Kidney epithelial cell (primary cell): ENCODE results near the gene ECM2. TPM values are rescaled to one million over a fixed set of nuclear protein-coding genes. Genes with fewer than 3 reads are reported as not detected.

Experiments used
- DNase-seq: peaks from one replicate; pipeline ENCODE4 v3.0.0-alpha.2; 2010; ENCODE audit warnings: low read depth
- H3K27me3 ChIP-seq: 2 replicates; pipeline ENCODE4 v1.6.0; 2011; ENCODE audit warnings: low read length; ENCODE audit not compliant: control insufficient read depth, insufficient read depth
- H3K36me3 ChIP-seq: 2 replicates; pipeline ENCODE4 v1.5.1; 2011; ENCODE audit warnings: low read length; ENCODE audit not compliant: control insufficient read depth, insufficient read depth
- H3K4me3 ChIP-seq: 2 replicates; pipeline ENCODE4 v1.5.1; 2011; ENCODE audit warnings: low read depth, mild to moderate bottlenecking, control low read depth, low read length
- total RNA-seq: library from RNA; depleted of rRNA; stranded (reverse); fragments of >200 nt; gene quantifications from 2 replicates; pipeline ENCODE4 v1.2.3, GENCODE V29; 2015
- TF ChIP-seq, protein P1 (sequence below): IDR thresholded peaks from 2 replicates; pipeline ENCODE4 v1.5.1; 2011; ENCODE audit warnings: mild to moderate bottlenecking, moderate library complexity, low read length, control low read depth, inconsistent platforms; ENCODE audit not compliant: insufficient read depth, poor library complexity, severe bottlenecking

The ECM2 gene
- total RNA-seq, 1 donor from 2014 or later, result not detected

- DNase-seq, result no peak
Observed at GRCh38 chr9:92563116-92564100, 27.6 kb upstream of the ECM2 start.

GRCh38 chr9:92562461-92562967 lies 26.7 kb upstream of the ECM2 start:
- TF ChIP-seq, protein P1, sequence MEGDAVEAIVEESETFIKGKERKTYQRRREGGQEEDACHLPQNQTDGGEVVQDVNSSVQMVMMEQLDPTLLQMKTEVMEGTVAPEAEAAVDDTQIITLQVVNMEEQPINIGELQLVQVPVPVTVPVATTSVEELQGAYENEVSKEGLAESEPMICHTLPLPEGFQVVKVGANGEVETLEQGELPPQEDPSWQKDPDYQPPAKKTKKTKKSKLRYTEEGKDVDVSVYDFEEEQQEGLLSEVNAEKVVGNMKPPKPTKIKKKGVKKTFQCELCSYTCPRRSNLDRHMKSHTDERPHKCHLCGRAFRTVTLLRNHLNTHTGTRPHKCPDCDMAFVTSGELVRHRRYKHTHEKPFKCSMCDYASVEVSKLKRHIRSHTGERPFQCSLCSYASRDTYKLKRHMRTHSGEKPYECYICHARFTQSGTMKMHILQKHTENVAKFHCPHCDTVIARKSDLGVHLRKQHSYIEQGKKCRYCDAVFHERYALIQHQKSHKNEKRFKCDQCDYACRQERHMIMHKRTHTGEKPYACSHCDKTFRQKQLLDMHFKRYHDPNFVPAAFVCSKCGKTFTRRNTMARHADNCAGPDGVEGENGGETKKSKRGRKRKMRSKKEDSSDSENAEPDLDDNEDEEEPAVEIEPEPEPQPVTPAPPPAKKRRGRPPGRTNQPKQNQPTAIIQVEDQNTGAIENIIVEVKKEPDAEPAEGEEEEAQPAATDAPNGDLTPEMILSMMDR, result no peak
- DNase-seq, result no peak
- Histone ChIP-seq H3K27me3 (no peaks in the 10 kb centered on the region), H3K36me3 (no peaks in the 10 kb centered on the region), H3K4me3 (no peak overlapping the region)

More at GRCh38 chr9:92563116-92564100, 27.6 kb upstream of the ECM2 start:
- Histone ChIP-seq H3K4me3 (no peak overlapping the region), H3K27me3 (no peaks in the 10 kb centered on the region), H3K36me3 (no peaks in the 10 kb centered on the region)
- TF ChIP-seq, protein P1, result no peak

DNA sequence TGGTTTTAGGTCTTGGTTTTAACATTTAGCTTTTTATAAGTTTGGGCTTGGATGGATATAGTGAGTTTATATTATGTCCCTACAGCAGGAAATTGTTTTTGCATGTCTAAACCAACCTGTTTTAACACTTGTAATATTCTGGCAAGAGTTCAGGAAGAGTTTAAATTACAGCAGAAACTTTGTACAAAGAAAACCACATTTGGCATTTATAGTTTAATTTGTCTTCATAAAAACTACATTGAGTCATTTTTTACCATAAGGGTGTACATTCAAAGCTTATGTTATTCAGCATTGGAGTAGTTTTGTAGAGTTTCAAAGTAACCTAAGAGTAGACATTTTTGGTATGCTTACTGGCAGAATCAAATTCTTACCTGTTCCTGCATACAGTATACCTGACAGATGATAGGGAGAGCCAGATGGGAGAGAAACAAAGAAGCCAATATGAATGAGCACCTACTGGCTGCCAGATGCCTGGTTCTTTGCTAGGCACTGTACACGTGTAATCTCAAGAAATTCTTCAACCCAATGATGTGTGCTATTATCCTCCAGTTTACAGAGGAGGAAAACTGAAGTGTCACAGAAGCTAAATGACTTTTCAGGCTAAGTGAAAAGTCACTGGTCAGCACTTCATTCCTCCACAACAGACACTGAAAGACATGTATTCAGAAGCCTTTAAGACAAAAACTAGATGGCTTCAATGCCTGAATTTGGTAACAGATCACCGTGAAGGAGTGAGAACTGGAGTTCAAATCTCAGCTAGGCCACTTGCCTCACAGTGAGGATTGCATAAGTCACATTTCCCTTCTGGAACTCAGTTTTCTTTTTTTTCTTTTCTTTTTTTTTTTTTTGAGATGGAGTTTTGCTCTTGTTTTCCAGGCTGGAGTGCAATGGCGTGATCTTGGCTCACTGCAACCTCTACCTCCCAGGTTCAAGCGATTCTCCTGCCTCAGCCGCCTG lies 25.9 kb upstream of the ECM2 start:
- TF ChIP-seq, protein P1, result no peak
- Histone ChIP-seq H3K36me3 (no peaks in the 10 kb centered on the region), H3K4me3 (no peak overlapping the region), H3K27me3 (no peaks in the 10 kb centered on the region)
- DNase-seq, result no peak

DNA sequence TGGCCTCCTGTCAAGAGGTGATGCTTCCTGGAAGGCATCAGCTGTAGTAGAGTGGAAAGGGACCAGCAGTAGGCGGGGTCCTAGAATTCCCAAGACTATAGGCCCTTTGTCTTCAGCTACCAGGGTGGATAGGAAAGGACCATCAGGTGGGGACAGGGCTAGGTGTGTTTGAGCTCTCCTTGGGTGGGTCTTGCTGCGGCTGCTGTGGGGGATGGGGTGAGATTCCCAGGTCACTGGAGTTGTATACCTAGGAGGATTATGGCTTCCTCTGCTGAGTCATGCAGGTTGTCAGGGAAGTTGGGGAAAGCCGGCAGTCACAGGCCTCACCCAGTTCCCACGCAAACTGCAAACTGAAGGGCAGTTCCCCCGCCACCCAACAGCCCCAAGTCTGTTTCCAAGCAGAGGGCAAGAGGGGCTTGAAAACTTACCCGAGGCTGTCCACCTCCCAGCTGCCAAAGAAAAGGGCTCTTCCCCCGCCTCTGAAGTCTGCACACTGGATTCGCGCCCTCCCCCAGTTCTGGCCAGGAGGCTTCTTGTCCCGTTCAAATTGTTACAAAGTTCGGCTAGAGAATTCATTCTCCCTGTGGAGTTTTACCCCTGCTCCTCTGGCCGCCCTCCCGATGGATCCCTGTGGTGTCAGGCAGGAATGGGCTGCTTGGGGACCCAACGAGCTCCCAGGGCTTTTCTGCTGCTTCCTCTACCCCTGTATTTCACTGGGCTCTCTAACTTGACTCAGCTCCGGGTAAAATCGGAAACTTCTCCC lies 23.0 kb upstream of the ECM2 start:
- DNase-seq, result no peak
- H3K27me3 ChIP-seq, result no peaks in the 10 kb centered on the region
- no peaks in the 10 kb centered on the region for H3K36me3 ChIP-seq
- H3K4me3 ChIP-seq, result no peak overlapping the region
- TF ChIP-seq, protein P1, result no peak

DNA sequence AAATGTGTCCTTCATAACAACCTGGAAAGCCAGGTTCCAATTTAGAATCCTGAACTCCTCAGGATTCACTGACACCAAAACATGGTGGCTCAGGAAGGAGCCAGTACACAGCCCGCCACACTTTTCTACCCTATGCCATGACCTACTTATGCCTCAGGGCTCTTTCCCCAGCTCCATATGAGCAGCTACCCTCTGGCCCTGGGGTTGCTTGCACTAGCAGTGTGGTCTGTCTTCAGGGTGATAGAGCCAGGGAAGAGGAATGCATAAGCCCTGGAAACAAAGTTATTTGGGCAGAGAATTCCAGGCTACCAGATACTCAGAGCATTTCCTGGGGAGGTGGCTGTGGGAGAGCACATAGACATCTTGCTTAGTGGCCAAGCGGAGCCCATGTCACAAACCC lies 15.0 kb upstream of the ECM2 start:
- DNase-seq, result no peak
- Histone ChIP-seq H3K27me3 (no peaks in the 10 kb centered on the region), H3K4me3 (no peak overlapping the region), H3K36me3 (no peaks in the 10 kb centered on the region)
- TF ChIP-seq, protein P1, result no peak
